Epithelial cell of proximal tubule (primary cell): ENCODE results near the gene FBXL15. TPM values are rescaled to one million over a fixed set of nuclear protein-coding genes. Genes with fewer than 3 reads are reported as not detected.

ENCODE experiments used
- DNase-seq: peaks from one replicate; pipeline ENCODE4 v3.0.0-alpha.2; 2011; ENCODE audit warnings: low read depth
- H3K4me3 ChIP-seq: 2 replicates; pipeline ENCODE4 v1.5.1; 2011; ENCODE audit warnings: low read depth, mild to moderate bottlenecking, low read length
- CTCF ChIP-seq: conservative IDR thresholded peaks from 2 replicates; pipeline ENCODE4 v1.5.1; 2012; ENCODE audit warnings: low read depth, mild to moderate bottlenecking, low read length
- total RNA-seq: library from RNA; depleted of rRNA; stranded (reverse); fragments of >200 nt; gene quantifications from 2 replicates; pipeline ENCODE4 v1.2.3, GENCODE V29; 2015

Gene FBXL15
- total RNA-seq, 1 donor from 2014 or later = 34.6 TPM

GRCh38 chr10:102407425-102408130 lies 13.1 kb upstream of the FBXL15 start:
- TF ChIP-seq CTCF = no peak
- DNase-seq = no peak

GRCh38 chr10:102408131-102408727 lies 12.4 kb upstream of the FBXL15 start:
- no peak overlapping the region for H3K4me3 ChIP-seq
- TF ChIP-seq CTCF = no peak
- DNase-seq = no peak

More at GRCh38 chr10:102407425-102408130, 13.1 kb upstream of the FBXL15 start:
- H3K4me3 ChIP-seq = no peak overlapping the region

- no peak for DNase-seq
- H3K4me3 ChIP-seq = peak overlapping the region; percentile 42
- no peak for TF ChIP-seq CTCF
Measured at GRCh38 chr10:102408728-102409603, 11.7 kb upstream of the FBXL15 start.

GRCh38 chr10:102409604-102410428 lies 10.8 kb upstream of the FBXL15 start:
- peak overlapping the region; percentile 41 for H3K4me3 ChIP-seq
- TF ChIP-seq CTCF = no peak
- DNase-seq = no peak

GRCh38 chr10:102410429-102411073 lies 10.1 kb upstream of the FBXL15 start:
- TF ChIP-seq CTCF = no peak
- peak overlapping the region; percentile 41 for H3K4me3 ChIP-seq
- no peak for DNase-seq
